ENCODE results near the gene ABLIM2. TPM values are rescaled to one million over a fixed set of nuclear protein-coding genes. Genes with fewer than 3 reads are reported as not detected.

Gene ABLIM2
- total RNA-seq, 1 experiment from 2014 or later, result 6.1 TPM

DNA sequence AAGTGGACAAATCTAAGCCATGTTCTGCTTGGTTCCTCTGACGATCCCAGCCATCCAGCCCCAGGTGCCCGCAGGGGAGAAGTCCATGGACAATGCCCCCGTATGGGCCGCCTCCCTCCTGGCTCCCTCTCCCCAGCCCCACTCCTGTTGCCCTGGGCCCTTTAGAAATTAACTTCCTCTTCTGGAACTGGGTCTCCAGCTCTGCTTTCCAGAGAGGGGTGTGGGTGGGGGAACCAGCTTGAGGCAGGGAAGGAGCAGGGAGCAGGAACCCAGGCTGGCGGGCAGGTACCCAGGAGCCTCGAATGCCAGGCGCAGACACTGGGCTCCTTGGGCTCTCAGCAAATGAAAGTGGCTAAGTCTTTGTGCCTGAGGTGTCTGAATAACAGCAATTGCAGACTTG, 12.7 kb upstream of the ABLIM2 start:
- no TSS peak for BruUV-seq (replicated peaks)
- intact Hi-C loops (cut with micrococcal nuclease), result no loop called here

More for the DNA sequence above, 12.7 kb upstream of the ABLIM2 start:
- Histone ChIP-seq H3K9me3 (ENCODE audit: control insufficient read depth in 1 of 2, insufficient read depth in 1 of 2, low read depth in 1 of 2, low read length in 2 of 2) (peaks cover 0 to 9% of the 10 kb centered on the region in 2 experiments; a peak in 1 of 4 replicates), H4K20me1 (ENCODE audit: insufficient read depth) (no peaks in the 10 kb centered on the region), H3K4me3 (replicated peaks in 1 of 2; ENCODE audit: low read depth in 1 of 2, low read length in 2 of 2) (no peak overlapping the region), H2AFZ (ENCODE audit: low read depth, low read length, poor library complexity, severe bottlenecking) (no peak overlapping the region), H3K4me1 (ENCODE audit: control insufficient read depth in 1 of 2, insufficient read depth in 2 of 2, low read length in 2 of 2) (no peaks in the 10 kb centered on the region), H3K27me3 (ENCODE audit: insufficient read depth, low read length) (0 out of 2 replicates have a peak, but pooled peaks cover 5% of the 10 kb centered on the region), H3K9me2 (ENCODE audit: insufficient read depth) (no peaks in the 10 kb centered on the region), H3K4me2 (ENCODE audit: low read length) (no peak overlapping the region), H3K36me3 (ENCODE audit: control insufficient read depth in 1 of 2, insufficient read depth in 2 of 2, low read length in 2 of 2) (no peaks in the 10 kb centered on the region), H3K79me2 (ENCODE audit: insufficient read depth, low read length) (no peaks in the 10 kb centered on the region), H3K27ac (ENCODE audit: low read depth, low read length) (no peak overlapping the region), H3K9ac (ENCODE audit: low read length) (no peak overlapping the region)
- ChIA-PET POLR2A (no interaction called here), CTCF (no interaction called here), RAD21 (ENCODE audit: low non-redundant PET in 1 of 2, low total read pairs in 2 of 2, uncharacterized antibody in 2 of 2, unreplicated experiment in 2 of 2) (no interaction called here)
- DNase-seq (ENCODE audit: low read depth, low spot score) (no peak), ATAC-seq (no peak)
- no peak for TF ChIP-seq ZNF274 (IDR thresholded peaks at IDR 0.05; ENCODE audit: low read depth, low read length)
- TF ChIP-seq EGR1 (IDR thresholded peaks at IDR 0.05; ENCODE audit: low read depth), result no peak
- no peak for TF ChIP-seq RAD21 (IDR thresholded peaks at IDR 0.05; ENCODE audit: low read depth)
- no peak for TF ChIP-seq SIN3A (IDR thresholded peaks at IDR 0.05; ENCODE audit: low read depth)
- no peak for TF ChIP-seq CBX3 (IDR thresholded peaks at IDR 0.05; ENCODE audit: low read depth)
- TF ChIP-seq, protein P1, sequence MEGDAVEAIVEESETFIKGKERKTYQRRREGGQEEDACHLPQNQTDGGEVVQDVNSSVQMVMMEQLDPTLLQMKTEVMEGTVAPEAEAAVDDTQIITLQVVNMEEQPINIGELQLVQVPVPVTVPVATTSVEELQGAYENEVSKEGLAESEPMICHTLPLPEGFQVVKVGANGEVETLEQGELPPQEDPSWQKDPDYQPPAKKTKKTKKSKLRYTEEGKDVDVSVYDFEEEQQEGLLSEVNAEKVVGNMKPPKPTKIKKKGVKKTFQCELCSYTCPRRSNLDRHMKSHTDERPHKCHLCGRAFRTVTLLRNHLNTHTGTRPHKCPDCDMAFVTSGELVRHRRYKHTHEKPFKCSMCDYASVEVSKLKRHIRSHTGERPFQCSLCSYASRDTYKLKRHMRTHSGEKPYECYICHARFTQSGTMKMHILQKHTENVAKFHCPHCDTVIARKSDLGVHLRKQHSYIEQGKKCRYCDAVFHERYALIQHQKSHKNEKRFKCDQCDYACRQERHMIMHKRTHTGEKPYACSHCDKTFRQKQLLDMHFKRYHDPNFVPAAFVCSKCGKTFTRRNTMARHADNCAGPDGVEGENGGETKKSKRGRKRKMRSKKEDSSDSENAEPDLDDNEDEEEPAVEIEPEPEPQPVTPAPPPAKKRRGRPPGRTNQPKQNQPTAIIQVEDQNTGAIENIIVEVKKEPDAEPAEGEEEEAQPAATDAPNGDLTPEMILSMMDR (IDR thresholded peaks at IDR 0.05 in 2 of 3, conservative IDR thresholded peaks at IDR 0.05 in 1 of 3; ENCODE audit: borderline replicate concordance in 1 of 3, insufficient read depth in 1 of 3, low read depth in 2 of 3, low read length in 2 of 3), result no peak
- TF ChIP-seq, protein P2, sequence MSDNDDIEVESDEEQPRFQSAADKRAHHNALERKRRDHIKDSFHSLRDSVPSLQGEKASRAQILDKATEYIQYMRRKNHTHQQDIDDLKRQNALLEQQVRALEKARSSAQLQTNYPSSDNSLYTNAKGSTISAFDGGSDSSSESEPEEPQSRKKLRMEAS (IDR thresholded peaks at IDR 0.05), result no peak
- no peak for TF ChIP-seq SRF (IDR thresholded peaks at IDR 0.05; ENCODE audit: low read depth)
- no peak for TF ChIP-seq ZFX (IDR thresholded peaks at IDR 0.05)
- TF ChIP-seq ELF1 (IDR thresholded peaks at IDR 0.05; ENCODE audit: borderline replicate concordance, low read depth), result no peak
- no peak for TF ChIP-seq POLR2AphosphoS5 (IDR thresholded peaks at IDR 0.05; ENCODE audit: low read depth, low read length)
- TF ChIP-seq, protein P3, sequence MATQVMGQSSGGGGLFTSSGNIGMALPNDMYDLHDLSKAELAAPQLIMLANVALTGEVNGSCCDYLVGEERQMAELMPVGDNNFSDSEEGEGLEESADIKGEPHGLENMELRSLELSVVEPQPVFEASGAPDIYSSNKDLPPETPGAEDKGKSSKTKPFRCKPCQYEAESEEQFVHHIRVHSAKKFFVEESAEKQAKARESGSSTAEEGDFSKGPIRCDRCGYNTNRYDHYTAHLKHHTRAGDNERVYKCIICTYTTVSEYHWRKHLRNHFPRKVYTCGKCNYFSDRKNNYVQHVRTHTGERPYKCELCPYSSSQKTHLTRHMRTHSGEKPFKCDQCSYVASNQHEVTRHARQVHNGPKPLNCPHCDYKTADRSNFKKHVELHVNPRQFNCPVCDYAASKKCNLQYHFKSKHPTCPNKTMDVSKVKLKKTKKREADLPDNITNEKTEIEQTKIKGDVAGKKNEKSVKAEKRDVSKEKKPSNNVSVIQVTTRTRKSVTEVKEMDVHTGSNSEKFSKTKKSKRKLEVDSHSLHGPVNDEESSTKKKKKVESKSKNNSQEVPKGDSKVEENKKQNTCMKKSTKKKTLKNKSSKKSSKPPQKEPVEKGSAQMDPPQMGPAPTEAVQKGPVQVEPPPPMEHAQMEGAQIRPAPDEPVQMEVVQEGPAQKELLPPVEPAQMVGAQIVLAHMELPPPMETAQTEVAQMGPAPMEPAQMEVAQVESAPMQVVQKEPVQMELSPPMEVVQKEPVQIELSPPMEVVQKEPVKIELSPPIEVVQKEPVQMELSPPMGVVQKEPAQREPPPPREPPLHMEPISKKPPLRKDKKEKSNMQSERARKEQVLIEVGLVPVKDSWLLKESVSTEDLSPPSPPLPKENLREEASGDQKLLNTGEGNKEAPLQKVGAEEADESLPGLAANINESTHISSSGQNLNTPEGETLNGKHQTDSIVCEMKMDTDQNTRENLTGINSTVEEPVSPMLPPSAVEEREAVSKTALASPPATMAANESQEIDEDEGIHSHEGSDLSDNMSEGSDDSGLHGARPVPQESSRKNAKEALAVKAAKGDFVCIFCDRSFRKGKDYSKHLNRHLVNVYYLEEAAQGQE (IDR thresholded peaks at IDR 0.05; ENCODE audit: low read depth), result no peak
- no peak for TF ChIP-seq CEBPB (IDR thresholded peaks at IDR 0.05; ENCODE audit: low read depth)
- TF ChIP-seq JUND (IDR thresholded peaks at IDR 0.05), result no peak
- TF ChIP-seq, protein P4, sequence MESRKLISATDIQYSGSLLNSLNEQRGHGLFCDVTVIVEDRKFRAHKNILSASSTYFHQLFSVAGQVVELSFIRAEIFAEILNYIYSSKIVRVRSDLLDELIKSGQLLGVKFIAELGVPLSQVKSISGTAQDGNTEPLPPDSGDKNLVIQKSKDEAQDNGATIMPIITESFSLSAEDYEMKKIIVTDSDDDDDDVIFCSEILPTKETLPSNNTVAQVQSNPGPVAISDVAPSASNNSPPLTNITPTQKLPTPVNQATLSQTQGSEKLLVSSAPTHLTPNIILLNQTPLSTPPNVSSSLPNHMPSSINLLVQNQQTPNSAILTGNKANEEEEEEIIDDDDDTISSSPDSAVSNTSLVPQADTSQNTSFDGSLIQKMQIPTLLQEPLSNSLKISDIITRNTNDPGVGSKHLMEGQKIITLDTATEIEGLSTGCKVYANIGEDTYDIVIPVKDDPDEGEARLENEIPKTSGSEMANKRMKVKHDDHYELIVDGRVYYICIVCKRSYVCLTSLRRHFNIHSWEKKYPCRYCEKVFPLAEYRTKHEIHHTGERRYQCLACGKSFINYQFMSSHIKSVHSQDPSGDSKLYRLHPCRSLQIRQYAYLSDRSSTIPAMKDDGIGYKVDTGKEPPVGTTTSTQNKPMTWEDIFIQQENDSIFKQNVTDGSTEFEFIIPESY (IDR thresholded peaks at IDR 0.05; ENCODE audit: extremely low read depth, insufficient replicate concordance, low read length), result no peak
- no peak for TF ChIP-seq TCF7L2 (IDR thresholded peaks at IDR 0.05; ENCODE audit: borderline replicate concordance, extremely low read depth, insufficient read depth, insufficient read length)
